Activated CD8-positive, alpha-beta memory T cell treated with anti-CD3 and anti-CD28 coated beads, Interleukin-2, amount 50 U/mL, for 24 hours (primary cell): ENCODE measurements around the gene XPO6.

ENCODE experiments used
- DNase-seq: peaks from one replicate; pipeline ENCODE4 v3.0.0-alpha.2; 2020; ENCODE audit errors: extremely low read depth

Gene XPO6

GRCh38 chr16:28110479-28110878 is 101.3 kb downstream of the XPO6 start:
- DNase-seq, result no peak

- no peak for DNase-seq
Measured at GRCh38 chr16:28110074-28110473, 101.7 kb downstream of the XPO6 start.

GRCh38 chr16:28108590-28109247 is 103.0 kb downstream of the XPO6 start:
- DNase-seq, result no peak

DNA sequence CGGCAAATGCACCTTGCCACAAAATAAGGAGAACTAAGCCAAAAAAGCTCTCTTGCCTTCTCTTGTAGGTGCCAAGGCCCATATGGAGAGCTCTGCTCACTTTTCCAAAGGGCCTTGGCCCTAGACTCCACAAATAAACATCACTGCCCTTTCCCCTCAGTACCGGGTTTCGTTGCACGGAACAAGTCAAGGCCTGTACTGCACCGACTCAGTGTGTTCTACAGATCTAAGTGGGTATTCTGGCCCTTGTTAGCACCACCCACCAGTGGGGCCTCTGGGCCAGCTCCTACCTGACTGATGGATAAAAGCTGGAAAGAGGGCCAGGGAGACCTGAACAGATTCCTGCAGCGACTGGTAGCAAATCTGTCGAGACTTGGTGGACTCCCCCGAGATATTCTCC is 104.5 kb downstream of the XPO6 start:
- no peak for DNase-seq

DNA sequence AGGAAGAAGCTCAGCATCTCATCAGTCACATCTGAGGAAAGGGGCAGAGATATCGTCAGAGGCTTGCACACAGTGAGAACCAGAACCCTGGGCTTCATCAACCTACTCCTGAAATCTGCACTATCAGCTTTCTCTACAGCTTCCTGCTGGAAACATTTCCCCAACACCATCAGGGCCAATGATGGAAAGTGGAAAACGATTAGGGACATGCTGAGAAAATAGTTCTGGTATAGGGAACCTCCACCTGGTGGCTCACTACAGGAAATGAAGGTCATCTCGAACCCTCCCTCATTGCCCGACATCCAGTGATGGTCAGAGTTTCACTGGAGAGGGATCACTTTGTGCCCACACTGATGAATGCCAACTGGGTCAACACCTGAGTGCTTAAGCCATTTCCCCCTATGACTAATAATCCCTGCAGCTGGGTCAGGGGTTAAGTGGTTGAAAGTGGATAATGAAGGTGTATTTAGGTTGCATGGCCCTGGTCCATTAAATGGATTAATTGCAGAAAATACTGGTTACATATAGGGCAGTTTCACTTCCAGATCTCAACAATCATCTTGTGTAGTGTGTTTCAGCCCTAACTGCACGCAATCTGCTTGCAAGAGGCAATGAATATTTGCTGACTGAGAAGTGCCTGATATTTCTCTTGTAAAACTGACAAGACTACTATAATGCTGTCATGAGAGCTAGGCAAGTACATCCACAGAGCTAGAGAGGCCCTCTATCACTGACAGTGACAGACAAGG is 105.1 kb downstream of the XPO6 start:
- no peak for DNase-seq

GRCh38 chr16:28105954-28106353 is 105.8 kb downstream of the XPO6 start:
- no peak for DNase-seq

DNA sequence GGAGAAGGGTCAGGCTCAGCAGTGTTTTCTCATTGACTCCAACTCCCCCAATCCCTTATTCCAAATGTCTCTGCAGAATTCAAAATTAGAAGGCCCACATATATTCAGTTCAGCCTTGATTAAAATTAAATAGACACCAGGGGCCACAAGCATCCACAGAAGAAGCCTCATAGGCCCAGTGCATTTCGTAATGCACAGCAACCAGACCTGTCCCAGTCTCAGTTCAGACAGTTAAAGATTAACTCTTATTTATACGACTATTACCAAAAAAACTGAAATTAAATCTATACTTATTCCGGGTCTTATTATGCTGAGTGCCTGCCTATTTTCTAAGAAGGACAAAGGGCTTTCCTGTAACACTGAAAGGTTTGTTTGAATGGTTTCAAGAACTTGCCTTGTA is 106.5 kb downstream of the XPO6 start:
- no peak for DNase-seq

GRCh38 chr16:28104404-28104803 is 107.4 kb downstream of the XPO6 start:
- no peak for DNase-seq

GRCh38 chr16:28103516-28104170 is 108.1 kb downstream of the XPO6 start:
- DNase-seq, result no peak

- DNase-seq, result no peak
Measured at GRCh38 chr16:28101533-28101890, 110.3 kb downstream of the XPO6 start.

- DNase-seq, result no peak
Measured at GRCh38 chr16:28100810-28101532, 110.8 kb downstream of the XPO6 start.

DNA sequence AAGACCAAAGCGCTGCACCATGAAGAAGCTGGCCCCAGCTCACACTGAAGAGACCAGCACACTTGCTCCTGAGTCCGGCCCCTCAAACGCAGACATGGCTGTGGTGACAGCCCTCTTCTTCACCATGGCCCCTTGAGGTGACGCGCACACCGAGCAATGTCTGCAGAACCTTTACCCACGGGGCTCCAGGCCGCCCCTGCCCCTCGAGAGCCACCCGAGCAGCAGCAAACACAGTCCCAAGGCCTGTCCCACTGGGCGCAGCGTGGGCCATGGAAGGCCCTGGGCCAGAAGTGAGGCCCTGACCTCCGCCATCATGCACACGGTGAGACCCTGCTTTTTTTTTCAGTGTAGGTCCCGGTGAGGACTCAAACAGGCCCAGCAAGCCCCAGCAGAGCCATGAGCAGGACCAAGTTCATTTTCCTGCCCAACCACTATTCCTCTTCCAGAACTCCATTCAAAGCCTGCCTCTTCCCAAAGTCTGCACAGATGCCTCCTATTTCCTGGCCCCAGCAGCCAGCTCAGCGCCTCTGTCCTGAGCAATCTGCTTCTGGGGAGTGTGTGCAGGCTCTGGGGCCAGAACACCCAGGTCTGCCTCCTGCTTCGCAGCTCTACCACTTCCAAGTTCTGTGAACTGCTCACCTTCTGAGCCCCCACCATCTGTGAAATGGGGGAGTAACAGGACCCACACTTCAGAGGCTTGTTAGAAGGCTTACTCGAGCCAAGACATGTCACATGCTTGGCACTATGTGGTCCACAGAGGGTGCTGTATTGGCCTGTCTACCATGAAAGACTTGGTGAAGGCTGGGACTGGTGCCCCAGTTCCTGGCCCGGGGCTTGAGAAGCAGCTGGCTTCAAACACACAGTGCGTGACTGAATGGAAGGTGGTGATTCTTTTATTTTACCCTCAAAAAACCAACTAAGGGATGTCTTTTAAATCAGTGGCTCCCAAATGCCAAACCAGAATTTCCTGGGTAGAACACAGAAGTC is 112.5 kb downstream of the XPO6 start:
- no peak for DNase-seq

GRCh38 chr16:28098171-28098958 is 113.4 kb downstream of the XPO6 start:
- DNase-seq, result no peak

DNA sequence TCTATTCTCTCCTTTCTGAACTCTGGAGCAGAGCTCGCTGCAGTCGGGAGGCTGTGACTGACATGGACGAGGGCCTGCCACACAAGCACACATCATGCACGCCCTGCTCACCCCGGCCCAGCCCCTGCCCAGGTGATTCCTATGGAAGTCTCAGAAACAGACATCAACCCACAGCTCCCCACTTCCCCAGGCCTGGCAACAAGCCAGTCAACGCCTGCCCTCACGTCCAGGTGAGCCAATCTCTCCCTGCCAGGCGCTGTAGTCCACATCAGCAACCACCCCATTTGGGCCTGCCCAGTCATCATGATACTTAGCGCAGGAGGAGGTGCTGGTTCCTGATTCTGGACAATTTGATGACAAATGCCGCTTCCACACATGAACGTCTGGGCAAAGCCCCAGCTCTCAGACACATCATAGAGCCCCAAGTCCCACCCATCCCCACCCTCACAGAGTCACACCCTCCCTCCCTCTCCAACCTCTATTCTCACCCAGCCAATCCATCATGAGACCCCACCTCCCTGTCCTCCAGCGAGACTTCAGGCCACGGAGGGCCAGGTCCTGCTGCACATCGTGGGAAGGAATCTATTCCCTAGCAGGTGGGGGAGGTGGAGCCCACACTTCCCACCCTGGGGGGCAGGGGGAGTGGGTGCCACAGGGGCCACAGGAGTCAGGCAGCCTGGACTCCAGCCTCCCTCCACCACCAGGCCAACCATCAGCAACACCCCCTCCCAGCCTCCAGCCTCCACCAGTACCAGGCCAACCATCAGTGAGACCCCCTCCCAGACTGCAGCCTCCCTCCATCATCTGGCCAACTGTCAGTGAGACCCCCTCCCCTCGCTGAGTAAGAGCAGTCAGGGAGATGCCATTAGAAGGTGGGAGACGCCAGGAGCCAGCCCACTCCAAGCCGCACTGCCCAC is 114.5 kb downstream of the XPO6 start:
- no peak for DNase-seq

DNA sequence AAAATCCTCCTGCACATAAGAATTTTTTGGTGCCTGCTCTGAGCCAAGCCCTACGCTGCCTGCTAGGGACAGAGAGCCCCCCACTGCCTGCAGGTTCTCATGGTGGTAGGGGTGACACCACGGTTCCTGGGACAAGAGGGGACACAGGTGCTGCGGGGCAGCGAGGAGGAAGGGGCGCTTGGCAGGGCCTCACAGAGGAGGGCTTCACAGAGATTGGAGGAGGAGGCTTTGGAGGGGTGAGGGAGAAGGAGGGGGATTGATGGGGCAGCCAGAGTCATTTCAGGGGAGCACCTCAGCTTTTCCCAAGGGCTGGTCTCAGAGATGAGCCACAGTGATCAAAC is 118.4 kb downstream of the XPO6 start:
- no peak for DNase-seq

DNA sequence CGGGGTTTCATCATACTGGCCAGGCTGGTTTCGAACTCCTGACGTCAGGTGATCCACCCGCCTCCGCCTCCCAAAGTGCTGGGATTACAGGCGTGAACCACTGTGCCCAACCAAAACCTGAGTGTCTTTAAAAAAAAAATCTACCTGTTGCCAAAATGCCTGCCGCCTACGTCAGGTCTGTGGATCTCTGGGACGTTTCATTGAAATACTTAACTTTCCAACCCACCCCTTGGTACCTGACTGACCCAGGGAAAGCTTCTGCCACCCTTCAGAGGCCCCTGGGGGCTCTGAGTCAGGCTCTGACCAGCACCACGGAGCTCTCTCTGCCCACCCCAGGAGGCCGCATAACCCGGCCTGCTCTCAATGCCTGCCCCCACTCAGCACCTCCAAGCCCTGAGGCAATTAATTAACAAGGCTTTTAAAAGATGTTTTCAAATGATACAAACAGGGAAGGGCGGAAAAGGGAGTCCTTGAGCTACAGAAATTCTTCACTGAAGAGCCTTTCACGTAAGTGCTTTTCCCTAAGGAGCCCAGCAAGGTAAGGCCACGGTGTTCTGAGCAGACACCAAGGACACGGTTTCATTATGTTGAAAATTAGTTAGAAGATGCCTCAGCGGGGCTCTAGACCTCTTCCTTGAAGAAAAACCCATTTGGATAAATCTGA is 118.9 kb downstream of the XPO6 start:
- no peak for DNase-seq

DNA sequence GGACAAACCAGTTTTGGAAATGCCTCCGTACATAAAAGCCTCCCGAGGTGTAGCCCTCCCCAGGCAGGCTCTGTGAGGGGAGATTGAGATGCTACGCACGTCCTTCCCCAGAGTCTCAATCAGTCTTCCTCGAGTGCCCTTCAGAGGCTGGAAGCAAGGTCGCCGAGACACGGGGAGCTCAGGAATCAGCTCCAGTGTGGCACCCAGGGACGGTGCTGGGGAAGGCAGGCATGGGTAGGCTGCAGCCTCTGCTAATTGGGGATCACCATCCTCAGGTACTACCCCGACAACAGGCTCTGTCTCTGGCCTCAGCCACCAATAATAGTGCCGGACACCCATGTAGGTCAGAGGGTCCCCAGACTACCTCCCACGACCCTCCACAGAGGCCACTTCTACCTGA is 120.1 kb downstream of the XPO6 start:
- DNase-seq, result no peak

DNA sequence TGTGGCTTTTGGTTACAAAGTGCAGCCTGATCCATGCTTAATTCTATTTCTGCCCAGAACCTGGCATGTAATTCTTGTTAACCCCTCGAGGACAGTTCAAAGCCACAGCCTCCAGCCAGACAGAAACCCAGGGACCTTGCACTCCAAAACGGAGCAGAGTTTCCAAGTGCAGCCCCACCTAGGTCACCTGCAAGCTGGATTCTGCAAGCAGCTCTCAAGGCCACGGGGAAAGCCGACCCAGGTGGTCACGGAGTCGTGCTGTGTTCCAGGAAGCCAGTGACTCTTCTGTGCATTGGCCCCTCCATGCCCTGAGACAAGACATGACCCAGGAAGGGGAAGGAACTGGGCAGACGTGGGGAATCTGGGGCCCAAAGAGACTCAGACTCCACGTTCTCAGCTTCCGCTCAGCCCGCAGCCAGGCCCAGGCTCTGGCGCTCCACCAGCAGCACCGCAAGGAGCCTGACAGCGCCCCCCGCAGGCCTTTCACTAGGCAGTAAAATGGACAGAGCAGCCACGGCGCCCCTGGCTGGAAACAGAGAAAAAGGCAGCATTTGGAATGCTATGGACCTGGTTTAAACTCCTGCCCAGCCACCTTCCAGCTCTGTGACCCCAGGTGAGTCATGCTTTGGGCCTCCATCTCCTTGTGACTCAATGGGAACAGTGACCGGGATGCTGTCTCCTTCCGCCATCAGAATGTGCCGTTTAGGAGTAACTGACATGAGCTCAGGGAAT is 121.0 kb downstream of the XPO6 start:
- no peak for DNase-seq
